GM23248 (cell line): ENCODE measurements around the gene SYNCRIP. TPM values are rescaled to one million over a fixed set of nuclear protein-coding genes. Genes with fewer than 3 reads are reported as not detected.
A peak's percentile ranks its signal among the peaks of the same experiment; 100 is the strongest.

Experiments
- DNase-seq: peaks from one replicate; pipeline ENCODE4 v3.0.0-alpha.2; 2015
- H2AFZ ChIP-seq: fragments of 200-600 bp; sonication (generic); 2 replicates; pipeline ENCODE4 v1.6.1; 2016; ENCODE audit warnings: antibody characterized with exemption
- H3F3A ChIP-seq: fragments of 200-600 bp; sonication (generic); 2 replicates; pipeline ENCODE4 v1.6.1; 2016; ENCODE audit warnings: mild to moderate bottlenecking, antibody characterized with exemption, mixed run types; ENCODE audit not compliant: insufficient read depth
- H3K27ac ChIP-seq: fragments of 200-600 bp; sonication (generic); 2 replicates; pipeline ENCODE4 v1.5.1; 2016; ENCODE audit warnings: mild to moderate bottlenecking
- H3K27me3 ChIP-seq: fragments of 200-600 bp; sonication (generic); replicated peaks from 2 replicates; pipeline ENCODE4 v1.6.1; 2016; ENCODE audit warnings: mild to moderate bottlenecking; ENCODE audit not compliant: insufficient read depth
- H3K36me3 ChIP-seq: fragments of 200-600 bp; sonication (generic); 2 replicates; pipeline ENCODE4 v1.6.1; 2016; ENCODE audit warnings: low read depth, mild to moderate bottlenecking
- H3K4me1 ChIP-seq: fragments of 200-600 bp; sonication (generic); 2 replicates; pipeline ENCODE4 v1.6.1; 2016; ENCODE audit warnings: mild to moderate bottlenecking; ENCODE audit not compliant: insufficient read depth
- H3K4me2 ChIP-seq: fragments of 200-600 bp; sonication (generic); one replicate; pipeline ENCODE4 v1.6.1; 2016; ENCODE audit warnings: mild to moderate bottlenecking; ENCODE audit not compliant: unreplicated experiment
- H3K4me3 ChIP-seq: fragments of 200-600 bp; sonication (generic); 2 replicates; pipeline ENCODE4 v1.5.1; 2016; ENCODE audit warnings: mild to moderate bottlenecking
- H3K79me2 ChIP-seq: fragments of 200-600 bp; sonication (generic); 2 replicates; pipeline ENCODE4 v1.6.1; 2016; ENCODE audit warnings: mild to moderate bottlenecking; ENCODE audit not compliant: insufficient read depth
- H3K9ac ChIP-seq: fragments of 200-600 bp; sonication (generic); 2 replicates; pipeline ENCODE4 v1.6.1; 2016; ENCODE audit warnings: mild to moderate bottlenecking
- H3K9me2 ChIP-seq: fragments of 200-600 bp; sonication (generic); 2 replicates; pipeline ENCODE4 v1.6.1; 2016; ENCODE audit warnings: mixed run types, mild to moderate bottlenecking, moderate library complexity; ENCODE audit not compliant: insufficient read depth
- H3K9me3 ChIP-seq: fragments of 200-600 bp; sonication (generic); one replicate; pipeline ENCODE4 v1.6.1; 2017; ENCODE audit warnings: low read depth
- H4K20me1 ChIP-seq: fragments of 200-600 bp; sonication (generic); 2 replicates; pipeline ENCODE4 v1.6.0; 2016; ENCODE audit not compliant: insufficient read depth
- EZH2 ChIP-seq: fragments of 200-600 bp; sonication (generic); IDR thresholded peaks from 2 replicates; pipeline ENCODE4 v1.6.1; 2018; ENCODE audit warnings: antibody characterized with exemption, mild to moderate bottlenecking; ENCODE audit not compliant: insufficient read depth, poor library complexity, severe bottlenecking
- EZH2phosphoT487 ChIP-seq: fragments of 200-600 bp; sonication (generic); IDR thresholded peaks from 2 replicates; pipeline ENCODE4 v1.6.1; 2018; ENCODE audit warnings: antibody characterized with exemption, moderate library complexity, mild to moderate bottlenecking, low read depth; ENCODE audit not compliant: insufficient read depth
- WGBS, 2 experiments: methylation state at CpG; one replicate each; pipeline ENCODE4 v1.1.6; 2015 to 2017; ENCODE audit warnings: low lambda C conversion rate in 2 of 2, low coverage in 1 of 2; ENCODE audit errors: missing lambda C conversion rate in 2 of 2; 5-methylcytosine and 5-hydroxymethylcytosine counted together
- in situ Hi-C: fragments of 300-500 bp; cut with MboI; formaldehyde crosslinking; loops from 2 replicates; pipeline ENCODE4 v1.15.0; 2020
- polyA plus RNA-seq: library from polyadenylated mRNA; unstranded; fragments of >200 nt; fragmentation: Nextera tagmentation; extraction: Ambion mirVana; gene quantifications from 2 replicates; pipeline ENCODE4 v1.2.1, GENCODE V29; 2016
- total RNA-seq: library from RNA; depleted of rRNA; stranded (reverse); fragments of >200 nt; shearing (Covaris generic); gene quantifications from 2 replicates; pipeline ENCODE4 v1.2.3, GENCODE V29; 2014

The SYNCRIP gene
- total and polyA plus RNA-seq, 2 experiments from 2014 or later = 99.0 to 150 TPM

DNA sequence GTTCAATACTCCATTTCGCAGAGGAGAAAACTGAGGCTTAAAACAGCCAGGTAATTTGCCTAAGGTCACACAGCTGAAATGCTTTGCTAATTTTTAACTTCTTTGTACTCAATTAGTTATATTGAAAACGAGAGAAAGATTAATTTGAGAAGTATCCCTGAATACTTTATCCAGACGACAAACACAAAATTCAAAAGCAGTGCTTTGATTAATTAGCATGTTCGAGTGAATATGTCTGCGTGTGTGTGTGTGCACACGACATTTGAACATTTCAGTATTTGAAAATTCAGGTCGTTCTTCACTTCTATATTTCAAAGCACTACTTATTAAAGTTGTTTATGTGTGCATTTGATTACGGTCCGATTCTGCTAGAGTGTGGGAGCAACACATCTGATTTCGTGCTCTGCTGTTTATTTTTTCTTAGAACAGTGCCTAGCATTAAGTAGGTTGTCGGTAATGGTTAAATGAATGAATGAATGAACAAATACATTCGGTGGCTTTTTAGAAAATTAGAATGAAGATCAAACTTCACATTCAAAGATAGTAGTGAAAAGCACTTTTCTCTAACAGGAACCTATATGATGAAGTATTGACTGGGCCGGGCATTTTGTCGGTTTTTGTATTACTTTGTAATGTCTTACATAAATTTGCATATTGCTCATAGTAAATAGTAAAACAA, 36.9 kb upstream of the SYNCRIP start:
- H4K20me1 ChIP-seq = peaks cover 14% of the 10 kb centered on the region; the same call in 1 of the 2 replicates
- WGBS, 2 experiments = 1% methylated on average over 14 of the region's 14 CpGs
- peak overlapping the region; percentile 94 for H3K27ac ChIP-seq
- H3K36me3 ChIP-seq = peaks cover 34% of the 10 kb centered on the region
- no peaks in the 10 kb centered on the region for H3K9me3 ChIP-seq
- no peaks in the 10 kb centered on the region for H3K9me2 ChIP-seq
- peaks cover 56% of the 10 kb centered on the region for H3K79me2 ChIP-seq
- peak overlapping the region; percentile 88 for H2AFZ ChIP-seq
- H3K4me3 ChIP-seq = peak overlapping the region; percentile 76
- TF ChIP-seq EZH2phosphoT487 (no peak), EZH2 (no peak)
- peaks cover 50% of the 10 kb centered on the region for H3F3A ChIP-seq
- peaks cover 26% of the 10 kb centered on the region for H3K4me1 ChIP-seq
- H3K4me2 ChIP-seq = peak overlapping the region; percentile 96
- peak overlapping the region; percentile 96 for H3K9ac ChIP-seq
- H3K27me3 ChIP-seq = no peaks in the 10 kb centered on the region
- in situ Hi-C loops = no loop called here
- peak; percentile 47 for DNase-seq

DNA sequence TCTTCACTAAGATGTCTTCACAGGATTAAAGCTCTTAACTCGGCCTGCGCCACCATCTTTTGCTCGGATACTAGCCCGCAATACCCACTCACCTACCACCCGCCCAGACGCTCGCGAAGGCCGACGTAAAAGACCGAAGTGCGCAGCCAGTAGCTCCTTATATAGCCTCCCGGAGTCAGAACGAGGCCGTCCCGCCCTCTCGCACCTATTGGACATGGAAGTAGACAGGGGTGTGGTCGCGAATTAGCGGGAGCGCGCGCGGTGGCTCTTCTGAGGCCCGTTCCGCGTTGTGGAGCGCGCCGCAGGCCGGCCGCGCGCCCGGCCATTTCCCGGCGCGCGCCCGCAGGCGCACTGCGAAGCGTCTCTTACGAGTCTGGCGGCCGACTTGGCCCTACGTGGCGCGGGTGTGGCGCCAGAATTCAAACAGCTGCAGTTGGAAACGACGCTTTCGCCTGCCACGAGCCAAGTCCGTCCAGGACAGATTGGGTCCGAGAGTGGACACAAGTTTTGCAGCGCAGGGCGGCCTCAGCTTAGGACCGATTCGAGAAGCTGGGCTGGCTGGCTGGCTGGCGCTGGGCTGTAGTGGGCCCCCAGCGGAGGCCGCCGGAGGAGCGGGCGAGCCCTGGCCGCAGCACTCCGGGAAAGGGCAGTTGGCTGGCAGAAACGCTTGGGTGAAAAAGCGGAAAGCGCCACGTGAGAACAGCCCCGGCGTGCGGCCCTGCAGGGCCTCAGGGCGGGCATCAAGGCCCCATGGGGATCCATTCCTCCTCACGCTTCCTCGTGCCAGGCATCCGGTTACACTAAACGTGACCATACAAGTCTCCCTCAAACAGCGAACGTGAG, 36.1 kb upstream of the SYNCRIP start:
- TF ChIP-seq EZH2 (no peak), EZH2phosphoT487 (no peak)

DNA sequence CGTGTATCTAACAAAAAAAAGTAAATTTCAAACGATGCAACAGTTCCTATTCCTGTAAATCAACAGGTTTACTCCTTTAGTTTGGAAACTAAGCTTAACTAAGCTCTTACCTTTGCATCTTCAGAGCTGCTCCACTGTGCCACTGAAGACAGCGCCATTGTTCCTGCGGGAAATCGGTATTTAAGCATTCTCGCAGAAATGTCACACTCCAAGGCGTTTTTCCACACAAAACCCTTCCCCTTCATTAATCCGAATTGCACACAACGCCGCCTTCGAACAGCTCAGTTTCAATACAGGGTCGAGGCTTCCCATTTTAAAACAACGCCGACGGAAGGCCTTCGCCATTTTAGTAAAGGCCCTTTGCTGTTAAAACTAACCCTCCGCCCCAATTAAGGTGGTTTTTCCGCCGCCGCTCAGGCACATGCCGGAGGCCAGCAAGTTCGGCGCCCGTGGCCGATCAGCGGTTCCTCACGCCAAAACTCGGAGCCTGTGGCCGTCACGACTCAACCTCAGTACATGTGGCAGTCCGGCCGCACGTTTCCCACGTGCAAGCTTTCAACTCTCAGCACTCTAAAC, 35.4 kb upstream of the SYNCRIP start:
- WGBS, 2 experiments = 1% methylated on average over 34 of the region's 34 CpGs
- Histone ChIP-seq H3K27ac (peak overlapping the region; percentile 80), H3F3A (peaks cover 65% of the 10 kb centered on the region), H3K9me2 (no peaks in the 10 kb centered on the region), H3K36me3 (peaks cover 42% of the 10 kb centered on the region), H3K4me2 (peak overlapping the region; percentile 99), H3K9me3 (no peaks in the 10 kb centered on the region), H2AFZ (no peak overlapping the region), H3K27me3 (no peaks in the 10 kb centered on the region), H3K9ac (peak overlapping the region; percentile 96), H3K79me2 (peaks cover 71% of the 10 kb centered on the region), H4K20me1 (peaks cover 14% of the 10 kb centered on the region; the same call in 1 of the 2 replicates), H3K4me1 (peaks cover 26% of the 10 kb centered on the region), H3K4me3 (peak overlapping the region; percentile 81)
- in situ Hi-C loops = no loop called here
- DNase-seq = peak; percentile 47
- no peak for TF ChIP-seq EZH2
- no peak for TF ChIP-seq EZH2phosphoT487

More for the DNA sequence above, 36.1 kb upstream of the SYNCRIP start:
- no peaks in the 10 kb centered on the region for H3K27me3 ChIP-seq
- DNase-seq = peak; percentile 99
- peak overlapping the region; percentile 96 for H3K9ac ChIP-seq
- H3K36me3 ChIP-seq = peaks cover 41% of the 10 kb centered on the region
- peak overlapping the region; percentile 94 for H3K27ac ChIP-seq
- peaks cover 58% of the 10 kb centered on the region for H3F3A ChIP-seq
- H3K4me3 ChIP-seq = peak overlapping the region; percentile 81
- H3K4me2 ChIP-seq = peak overlapping the region; percentile 99
- in situ Hi-C loops = no loop called here
- H3K4me1 ChIP-seq = peaks cover 26% of the 10 kb centered on the region
- H3K79me2 ChIP-seq = peaks cover 64% of the 10 kb centered on the region
- peak overlapping the region; percentile 88 for H2AFZ ChIP-seq
- no peaks in the 10 kb centered on the region for H3K9me2 ChIP-seq
- H4K20me1 ChIP-seq = peaks cover 14% of the 10 kb centered on the region; the same call in 1 of the 2 replicates
- H3K9me3 ChIP-seq = no peaks in the 10 kb centered on the region
- WGBS, 2 experiments = 0 to 2% methylated on average over 62 to 81 of the region's 82 CpGs

GRCh38 chr6:85677234-85677956, 34.7 kb upstream of the SYNCRIP start:
- Histone ChIP-seq H3K4me1 (peaks cover 26% of the 10 kb centered on the region), H3K36me3 (peaks cover 42% of the 10 kb centered on the region), H3K4me3 (peak overlapping the region; percentile 81), H4K20me1 (peaks cover 14% of the 10 kb centered on the region; the same call in 1 of the 2 replicates), H3K79me2 (peaks cover 71% of the 10 kb centered on the region), H3K27ac (peak overlapping the region; percentile 80), H2AFZ (no peak overlapping the region), H3K27me3 (no peaks in the 10 kb centered on the region), H3K9me3 (no peaks in the 10 kb centered on the region), H3K9ac (peak overlapping the region; percentile 96), H3K9me2 (no peaks in the 10 kb centered on the region), H3F3A (peaks cover 72% of the 10 kb centered on the region), H3K4me2 (peak overlapping the region; percentile 99)
- TF ChIP-seq EZH2 = no peak
- TF ChIP-seq EZH2phosphoT487 = no peak
- in situ Hi-C loops = no loop called here
- DNase-seq = peak; percentile 47
- 1 to 2% methylated on average over 12 of the region's 12 CpGs for WGBS, 2 experiments
